Calu3 (cell line): Measurements from ENCODE around the gene SCFD2. TPM values are rescaled to one million over a fixed set of nuclear protein-coding genes. Genes with fewer than 3 reads are reported as not detected.

Experiments
- BruUV-seq: library from RNA; stranded (reverse); fragments of 400-500 nt; replicated peaks from 2 replicates; lab custom pipeline; 2021; lab: Mats Ljungman, UMichigan
- CTCF ChIA-PET: fragments of 300-600 bp; sonication (Branson Sonifier 250); formaldehyde crosslinking; loops from one replicate; lab custom pipeline; 2022; ENCODE audit warnings: antibody characterized with exemption; lab: Charles Lee
- DNase-seq: peaks from one replicate; pipeline ENCODE4 v3.0.0; 2022
- H3K27ac Mint-ChIP-seq: one replicate; pipeline ENCODE4 v1.8.0; 2022; ENCODE audit warnings: mixed read lengths; ENCODE audit not compliant: unreplicated experiment
- H3K27me3 Mint-ChIP-seq: one replicate; pipeline ENCODE4 v1.8.0; 2022; ENCODE audit warnings: mixed read lengths; ENCODE audit not compliant: unreplicated experiment
- H3K36me3 Mint-ChIP-seq: one replicate; pipeline ENCODE4 v1.8.0; 2022; ENCODE audit warnings: mild to moderate bottlenecking, moderate library complexity, mixed read lengths; ENCODE audit not compliant: insufficient read depth, unreplicated experiment
- H3K4me1 Mint-ChIP-seq: one replicate; pipeline ENCODE4 v1.8.0; 2022; ENCODE audit warnings: mild to moderate bottlenecking, low read depth, mixed read lengths; ENCODE audit not compliant: unreplicated experiment
- H3K4me3 Mint-ChIP-seq: one replicate; pipeline ENCODE4 v1.8.0; 2022; ENCODE audit warnings: mild to moderate bottlenecking, low read depth, moderate library complexity, mixed read lengths; ENCODE audit not compliant: unreplicated experiment
- H3K9me3 Mint-ChIP-seq: one replicate; pipeline ENCODE4 v1.8.0; 2022; ENCODE audit warnings: low read depth, mixed read lengths; ENCODE audit not compliant: unreplicated experiment
- CTCF ChIP-seq: fragments of 200-600 bp; IDR thresholded peaks from one replicate; pipeline ENCODE4 v1.8.0; 2022; ENCODE audit warnings: antibody characterized with exemption; ENCODE audit not compliant: unreplicated experiment
- intact Hi-C: fragments of 100-400 bp; cut with micrococcal nuclease; formaldehyde crosslinking; loops from one replicate; pipeline ENCODE4 v1.10.0; 2022; ENCODE audit not compliant: unreplicated experiment
- total RNA-seq: library from RNA; stranded (reverse); gene quantifications from 2 replicates; pipeline ENCODE4 v1.2.3, GENCODE V29; 2022

SCFD2 gene
- total RNA-seq, 1 experiment from 2014 or later: 16.7 TPM

DNA sequence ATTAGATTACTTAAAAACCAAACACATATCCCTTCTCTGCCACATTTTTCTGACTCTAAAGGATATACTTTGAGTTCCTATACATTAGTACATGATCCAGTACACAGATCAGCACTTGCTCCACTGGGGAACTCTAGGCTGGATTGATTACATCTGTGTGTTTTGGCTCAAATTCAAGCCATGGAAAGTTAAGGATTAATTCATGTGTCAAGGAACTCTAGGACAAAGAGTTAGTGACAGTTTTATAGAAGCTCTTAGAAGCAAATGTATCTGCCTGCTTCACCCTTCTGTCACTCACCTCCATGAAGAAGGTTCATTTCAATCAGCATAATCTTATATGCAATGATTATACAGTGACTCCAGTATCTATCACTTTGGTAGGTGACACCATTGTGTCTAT is 43.2 kb downstream of the SCFD2 start:
- Mint-ChIP-seq H3K27ac (no peak overlapping the region), H3K4me3 (no peak overlapping the region), H3K4me1 (peaks cover 29% of the 10 kb centered on the region), H3K9me3 (no peaks in the 10 kb centered on the region), H3K27me3 (no peaks in the 10 kb centered on the region), H3K36me3 (no peaks in the 10 kb centered on the region)
- CTCF ChIA-PET: no interaction called here
- no TSS peak for BruUV-seq
- TF ChIP-seq CTCF: no peak
- intact Hi-C loops: loop anchor here (10.0 kb wide), 1 partner anchor 132 kb away; no protein-coding TSS in a partner anchor
- no peak for DNase-seq

DNA sequence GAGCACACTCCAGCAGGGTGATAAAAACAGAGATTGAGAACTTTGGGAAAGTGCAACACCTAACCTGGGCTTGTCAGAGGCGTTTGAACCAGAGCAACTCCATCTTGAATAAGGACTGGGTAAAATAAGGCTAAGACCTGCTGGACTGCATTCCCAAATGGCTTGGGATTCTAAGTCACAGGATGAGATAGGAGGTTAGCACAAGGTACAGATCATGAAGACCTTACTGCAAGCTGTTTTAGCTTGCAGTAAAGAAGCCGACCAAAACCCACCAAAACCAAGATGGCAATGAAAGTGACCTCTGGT is 43.9 kb downstream of the SCFD2 start:
- CTCF ChIA-PET: no interaction called here
- H3K27ac Mint-ChIP-seq: no peak overlapping the region
- H3K27me3 Mint-ChIP-seq: no peaks in the 10 kb centered on the region
- TF ChIP-seq CTCF: no peak
- no peaks in the 10 kb centered on the region for H3K36me3 Mint-ChIP-seq
- H3K9me3 Mint-ChIP-seq: no peaks in the 10 kb centered on the region
- intact Hi-C loops: loop anchor here (10.0 kb wide), 1 partner anchor 133 kb away; no protein-coding TSS in a partner anchor
- peak overlapping the region; percentile 12 for H3K4me3 Mint-ChIP-seq
- no peak for DNase-seq
- H3K4me1 Mint-ChIP-seq: peaks cover 29% of the 10 kb centered on the region
- no TSS peak for BruUV-seq

GRCh38 chr4:53321151-53321983 is 44.5 kb downstream of the SCFD2 start:
- CTCF ChIA-PET: interaction anchor here (0.7 kb wide), 1 partner anchor 609 kb away, joined by 4 read pairs; no protein-coding TSS in a partner anchor
- no peak for DNase-seq

GRCh38 chr4:53315300-53315699 is 50.6 kb downstream of the SCFD2 start:
- CTCF ChIA-PET: interaction anchor here (0.7 kb wide), 3 partner anchors 29 to 538 kb away, joined by 3 to 7 read pairs (median 5); no protein-coding TSS in a partner anchor
- no peak for DNase-seq
- Mint-ChIP-seq H3K4me3 (no peak overlapping the region), H3K27me3 (no peaks in the 10 kb centered on the region), H3K9me3 (no peaks in the 10 kb centered on the region), H3K36me3 (no peaks in the 10 kb centered on the region), H3K4me1 (peaks cover 16% of the 10 kb centered on the region), H3K27ac (no peak overlapping the region)
- intact Hi-C loops: no loop called here
- no peak for TF ChIP-seq CTCF
- BruUV-seq: no TSS peak

More at GRCh38 chr4:53321151-53321983, 44.5 kb downstream of the SCFD2 start:
- Mint-ChIP-seq H3K9me3 (no peaks in the 10 kb centered on the region), H3K27ac (no peak overlapping the region), H3K36me3 (no peaks in the 10 kb centered on the region), H3K4me3 (peak overlapping the region; percentile 12), H3K4me1 (peaks cover 29% of the 10 kb centered on the region), H3K27me3 (no peaks in the 10 kb centered on the region)
- no peak for TF ChIP-seq CTCF
- no TSS peak for BruUV-seq
- intact Hi-C loops: loop anchor here (10.0 kb wide), 1 partner anchor 133 kb away; no protein-coding TSS in a partner anchor
